Mucosa of gallbladder (tissue), 1 donor: ENCODE results near the gene CARD14. TPM values are rescaled to one million over a fixed set of nuclear protein-coding genes. Genes with fewer than 3 reads are reported as not detected.
"Not testable (repeated sequence)": the region's sequence is repeated elsewhere in the genome, so short reads cannot be mapped to it uniquely, and the experiment has no call there.

Source experiments
- DNase-seq: peaks from one replicate; pipeline ENCODE4 v3.0.0-alpha.2; 2020; ENCODE audit warnings: low spot score
- total RNA-seq: library from RNA; stranded (reverse); gene quantifications from one replicate; pipeline ENCODE4 v1.2.1, GENCODE V29; 2021
- donor health status: DM: no; HTN: no; CAD: no.

CARD14 gene
- total RNA-seq, 1 donor from 2014 or later, result 0.29 TPM

DNA sequence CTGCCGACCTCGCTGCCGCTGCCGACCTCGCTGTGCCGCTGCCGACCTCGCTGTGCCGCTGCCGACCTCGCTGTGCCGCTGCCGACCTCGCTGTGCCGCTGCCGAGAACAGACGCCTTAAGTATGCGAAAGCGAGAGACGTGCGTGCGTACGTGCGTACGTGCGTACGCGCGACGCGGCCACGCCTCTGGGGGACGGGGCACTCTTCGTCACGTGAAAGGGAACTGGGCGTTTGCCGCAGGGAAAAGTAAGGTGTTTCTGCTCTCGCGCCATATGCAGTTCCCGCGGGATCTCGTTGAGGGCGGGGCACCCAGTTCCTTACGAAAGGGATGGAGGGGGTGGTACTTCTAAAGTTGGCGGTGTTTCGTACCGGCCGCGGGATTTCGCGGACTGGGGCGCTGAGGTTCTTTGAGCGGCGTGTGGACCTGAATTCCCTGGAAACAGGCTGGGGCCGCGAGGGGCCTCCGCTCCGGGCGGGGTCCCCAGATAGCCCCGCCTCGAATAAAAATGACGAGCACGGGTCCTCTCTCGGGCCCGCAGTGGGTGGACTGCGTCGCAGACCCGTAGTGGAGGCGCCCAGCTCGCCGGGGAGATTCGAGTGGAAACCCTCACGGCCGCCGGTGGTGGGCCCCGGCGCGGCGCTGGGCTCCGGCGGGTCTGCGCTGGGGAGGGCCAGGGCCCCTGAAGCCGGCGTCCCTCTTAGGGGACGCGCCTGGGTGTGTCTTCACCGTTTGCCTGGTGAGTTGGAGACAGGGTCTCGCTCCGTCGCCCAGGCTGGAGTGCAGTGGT, 22.6 kb upstream of the CARD14 start, which contains the start of gene EIF4A3:
Gene EIF4A3, minus strand, starts transcription at position 94 of the 788 bp plus-strand sequence. CDS start 167 bp downstream, outside the sequence.
- DNase-seq, result peak; percentile 99

DNA sequence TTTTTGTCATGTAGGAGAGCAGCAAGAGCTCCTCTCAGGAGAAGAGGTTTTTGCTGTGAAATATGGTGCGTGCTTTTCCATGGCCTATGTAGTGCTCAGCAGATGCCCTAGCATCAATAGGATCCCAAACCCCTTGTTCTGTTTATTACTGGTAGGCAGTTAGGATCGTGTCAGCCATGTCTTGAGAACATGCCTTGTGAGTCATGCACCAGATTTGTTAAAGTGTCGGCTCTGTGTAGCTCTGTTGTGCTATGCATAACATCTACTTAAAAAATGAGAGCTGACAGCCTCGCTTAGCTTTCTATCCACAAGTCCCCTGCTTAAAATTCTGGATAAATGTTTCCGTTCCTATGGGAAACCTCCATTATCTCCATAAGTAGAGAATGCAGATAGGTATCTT, 18.5 kb upstream of the CARD14 start:
- no peak for DNase-seq

DNA sequence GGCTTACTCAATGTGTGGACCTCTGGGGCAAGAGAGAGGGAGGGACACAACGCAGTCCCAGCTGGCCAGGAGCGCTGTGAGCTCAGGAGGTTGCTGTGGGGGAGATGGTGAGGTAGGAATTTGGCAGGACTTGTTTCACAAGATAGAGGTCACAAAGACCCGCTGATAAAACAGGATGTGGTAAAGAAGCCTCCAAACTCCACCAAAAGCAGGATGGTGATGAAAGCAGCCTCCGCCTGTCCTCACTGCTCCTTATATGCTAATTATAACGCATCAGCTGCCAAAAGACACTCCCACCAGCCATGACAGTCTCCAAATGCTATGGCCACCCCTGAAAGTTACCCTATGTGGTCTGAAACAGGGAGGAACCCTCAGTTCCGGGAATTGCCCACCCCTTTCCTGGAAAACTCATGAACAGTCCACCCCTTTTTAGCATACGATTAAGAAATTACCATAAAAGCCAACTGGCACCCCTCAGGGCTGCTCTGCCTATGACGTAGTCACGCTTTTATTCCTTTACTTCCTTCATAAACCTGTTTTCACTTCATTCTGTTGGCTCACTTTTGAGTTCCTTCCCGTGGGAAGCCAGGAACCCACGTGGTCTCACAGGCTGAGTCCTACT, 17.6 kb upstream of the CARD14 start:
- DNase-seq, result no peak

DNA sequence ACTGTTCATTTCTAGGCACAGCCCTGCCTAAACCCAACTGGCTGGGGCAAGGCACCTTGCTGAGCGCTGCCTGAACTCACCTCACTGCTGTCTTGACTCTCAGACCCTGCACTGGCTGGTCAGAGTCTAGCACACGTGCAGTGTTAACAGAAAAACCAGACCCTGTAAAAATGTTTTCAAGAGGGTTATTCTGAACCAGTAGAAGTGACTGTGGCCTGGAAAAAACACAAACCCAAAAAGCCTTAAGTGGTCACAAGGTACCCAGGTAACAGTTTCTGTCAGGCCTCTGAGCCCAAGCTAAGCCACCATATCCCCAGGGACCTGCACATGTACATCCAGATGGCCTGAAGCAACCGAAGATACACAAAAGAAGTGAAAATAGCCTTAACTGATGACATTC, 16.8 kb upstream of the CARD14 start:
- no peak for DNase-seq

DNA sequence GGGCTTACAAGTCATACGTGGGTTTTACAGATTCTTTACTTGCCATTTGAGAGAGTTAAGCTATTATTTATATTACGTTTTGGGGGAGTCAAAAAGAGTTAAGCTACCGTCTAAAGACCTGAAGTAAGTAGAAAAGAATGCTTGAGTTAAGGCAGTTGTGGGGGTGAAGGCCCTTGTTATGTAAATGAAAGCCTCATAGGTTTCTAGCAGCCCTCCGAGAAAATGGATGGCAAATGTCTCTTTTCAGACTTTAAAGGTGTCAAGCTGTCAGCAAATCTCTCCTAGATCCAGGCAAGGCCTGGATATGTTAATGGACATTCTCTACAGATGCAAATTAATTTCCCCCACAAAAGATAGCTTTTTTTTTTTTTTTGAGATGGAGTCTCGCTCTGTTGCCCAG, 15.7 kb upstream of the CARD14 start:
- DNase-seq, result no peak

DNA sequence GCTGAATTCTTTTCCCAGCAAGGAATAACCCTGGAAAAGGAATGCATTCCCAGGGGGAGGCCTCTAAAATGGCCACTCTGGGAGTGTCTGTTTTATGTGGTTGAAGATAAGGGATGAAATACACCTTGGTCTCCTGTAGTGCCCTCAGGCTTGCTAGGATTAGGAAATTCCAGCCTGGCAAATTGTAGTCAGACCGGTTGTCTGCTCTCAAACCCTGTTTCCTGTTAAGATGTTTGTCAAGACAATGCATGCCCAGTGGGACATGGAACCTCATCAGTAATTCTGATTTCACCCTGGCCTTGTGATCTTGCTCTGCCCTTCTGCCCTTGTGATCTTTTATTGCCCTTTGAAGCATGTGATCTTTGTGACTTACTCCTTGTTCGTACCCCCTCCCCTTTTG, 14.2 kb upstream of the CARD14 start:
- not testable (repeated sequence) for DNase-seq

DNA sequence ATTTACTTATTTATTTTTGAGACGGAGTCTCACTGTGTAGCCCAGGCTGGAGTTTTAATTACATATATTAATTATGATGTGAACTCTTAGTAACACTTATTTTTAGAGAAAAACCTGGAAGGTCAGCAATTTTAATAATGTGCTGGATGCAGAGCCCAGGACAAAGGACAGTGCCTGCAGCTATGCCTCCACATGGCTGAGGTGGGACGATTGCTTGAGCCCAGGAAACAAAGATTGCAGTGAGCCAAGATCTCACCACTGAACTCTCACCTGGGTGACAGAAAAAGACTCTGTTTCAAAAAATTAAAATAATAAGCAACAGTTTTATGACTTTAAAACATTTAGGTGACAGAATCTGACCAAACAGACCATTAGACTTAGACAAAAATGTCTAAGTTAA, 11.0 kb upstream of the CARD14 start:
- DNase-seq, result no peak

DNA sequence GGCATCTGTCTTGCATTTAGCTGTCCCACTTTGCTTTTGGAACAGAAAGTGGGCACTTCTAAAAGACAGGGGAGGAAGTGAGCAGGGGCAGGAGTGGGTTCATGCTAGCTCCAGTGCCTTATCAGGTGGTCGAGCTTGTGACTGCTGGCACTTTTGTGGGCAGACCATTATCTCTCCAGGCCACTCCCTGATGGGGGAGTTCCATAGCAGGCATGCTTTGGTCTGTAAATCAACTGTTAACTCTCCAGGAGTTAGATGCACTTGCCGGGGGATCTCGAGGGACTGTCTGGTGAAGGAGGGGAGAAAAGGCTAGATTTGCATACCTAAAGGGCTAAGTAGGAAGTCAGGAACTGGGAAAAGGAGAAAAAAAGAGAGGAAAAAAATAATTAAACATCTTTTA, 9.3 kb upstream of the CARD14 start:
- no peak for DNase-seq

DNA sequence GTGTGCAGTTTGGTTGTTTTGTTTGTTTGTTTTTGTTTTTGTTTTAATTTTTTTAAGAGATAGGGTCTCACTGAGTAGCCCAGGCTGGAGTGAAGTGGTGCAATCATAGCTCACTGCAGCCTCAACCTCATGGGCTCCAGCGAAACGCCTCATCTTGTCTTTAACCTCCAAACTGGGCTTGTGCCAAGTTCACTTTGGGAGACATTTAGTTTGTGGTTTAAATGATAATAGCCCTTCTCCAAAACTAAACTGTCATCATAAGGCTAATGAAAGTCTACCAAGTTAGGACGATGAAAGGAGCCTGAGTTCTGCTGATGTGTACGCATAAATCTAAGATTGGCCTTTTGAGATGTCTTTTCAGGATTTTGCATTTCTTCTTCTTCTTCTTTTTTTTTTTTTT, 6.5 kb upstream of the CARD14 start:
- no peak for DNase-seq

DNA sequence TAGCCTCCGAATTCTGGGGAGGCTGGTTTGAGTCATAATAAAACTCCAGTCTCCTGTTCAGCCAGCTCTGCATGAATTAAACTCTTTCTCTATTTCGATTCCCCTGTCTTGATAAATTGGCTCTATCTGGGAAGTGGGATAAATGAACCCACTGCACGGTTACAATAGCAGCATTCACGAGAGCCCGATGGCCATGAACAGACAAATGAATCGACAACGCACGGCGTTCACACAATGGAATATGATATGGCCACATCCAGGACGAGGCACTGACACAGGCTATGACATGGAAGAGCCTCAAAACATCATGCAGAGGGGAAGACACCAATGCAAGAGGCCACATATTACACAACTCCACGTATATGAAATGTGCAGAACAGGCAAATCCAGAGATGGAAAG, 5.6 kb upstream of the CARD14 start:
- no peak for DNase-seq

DNA sequence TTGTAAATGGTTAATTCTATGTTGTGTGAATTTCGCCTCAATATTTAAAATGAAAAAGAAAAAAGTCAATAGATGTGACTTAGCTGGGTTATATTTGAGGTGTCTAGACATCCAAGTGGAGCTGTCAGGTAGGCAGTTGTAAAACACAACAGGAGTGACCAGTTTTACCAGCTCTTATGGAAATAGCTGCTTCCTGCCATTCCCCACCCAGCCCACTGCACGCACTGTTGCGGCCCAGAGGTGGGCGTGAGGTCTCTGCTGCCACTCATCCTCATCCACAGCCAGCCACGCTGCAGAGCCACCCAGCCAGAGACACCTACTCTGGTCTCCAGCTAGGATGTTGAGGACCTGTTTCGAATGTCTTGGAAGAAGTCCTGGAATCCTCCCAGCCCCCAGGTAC, 3.4 kb upstream of the CARD14 start:
- DNase-seq, result no peak

DNA sequence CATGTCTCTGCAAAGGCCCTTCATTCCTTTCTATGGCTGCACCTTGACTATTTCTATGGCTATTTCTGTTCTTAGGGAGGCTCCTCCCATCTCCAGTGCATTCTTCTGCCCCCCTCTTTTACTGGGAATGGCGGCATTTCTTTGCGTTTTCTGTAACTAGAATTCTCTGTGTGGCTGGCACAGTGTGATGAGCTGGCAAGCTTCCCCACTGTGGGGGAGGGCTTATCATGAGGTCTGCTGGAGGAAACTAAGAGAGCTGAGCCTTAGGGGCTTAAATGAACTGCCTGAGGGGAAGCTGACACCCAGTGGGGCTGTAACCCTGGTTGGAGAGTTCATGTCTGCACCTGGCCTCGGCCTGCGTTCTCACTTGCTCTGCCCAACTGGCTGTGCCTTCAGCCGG, 1.5 kb upstream of the CARD14 start:
- DNase-seq, result no peak

DNA sequence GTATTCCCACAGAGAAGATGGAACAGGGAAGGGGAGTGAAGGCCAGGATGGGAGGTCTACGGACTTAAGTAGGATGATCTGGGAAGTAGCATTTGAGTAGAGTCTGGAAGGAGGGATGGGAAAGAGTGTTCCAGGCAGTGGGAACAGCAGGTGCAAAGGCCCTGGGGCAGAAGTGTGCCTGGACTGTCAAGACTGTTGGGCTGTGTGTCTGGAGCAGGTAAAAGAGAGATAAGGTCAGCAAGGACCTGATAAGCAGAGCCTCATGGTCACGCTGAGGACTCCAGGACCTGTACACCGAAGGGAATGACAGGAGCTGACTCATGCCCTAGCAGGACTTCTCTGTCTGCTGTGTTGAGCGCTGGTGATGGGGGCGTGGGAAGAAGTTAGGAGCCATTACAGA, 723 bp upstream of the CARD14 start:
- DNase-seq, result no peak

DNA sequence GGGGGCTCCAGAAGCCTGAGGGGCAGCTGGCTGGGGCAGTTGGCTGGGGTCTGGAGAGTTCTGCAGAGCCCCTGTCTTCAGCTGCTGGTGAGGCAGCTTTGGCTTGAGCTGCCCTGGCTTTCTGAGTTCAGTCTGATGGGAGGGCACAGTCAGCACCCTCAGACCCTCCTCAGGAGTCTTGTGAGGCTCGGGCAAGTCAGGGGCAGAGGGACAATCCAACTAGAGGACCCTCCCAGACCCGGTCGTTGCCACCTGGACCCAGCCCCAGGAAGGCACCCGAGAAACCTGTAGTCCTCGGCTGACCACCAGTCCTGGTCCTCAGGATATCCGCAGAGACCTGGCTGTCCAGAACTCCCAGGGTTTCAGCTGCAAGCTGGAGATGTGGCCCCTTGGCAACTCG, 1.9 kb downstream of the CARD14 start:
- DNase-seq, result no peak

DNA sequence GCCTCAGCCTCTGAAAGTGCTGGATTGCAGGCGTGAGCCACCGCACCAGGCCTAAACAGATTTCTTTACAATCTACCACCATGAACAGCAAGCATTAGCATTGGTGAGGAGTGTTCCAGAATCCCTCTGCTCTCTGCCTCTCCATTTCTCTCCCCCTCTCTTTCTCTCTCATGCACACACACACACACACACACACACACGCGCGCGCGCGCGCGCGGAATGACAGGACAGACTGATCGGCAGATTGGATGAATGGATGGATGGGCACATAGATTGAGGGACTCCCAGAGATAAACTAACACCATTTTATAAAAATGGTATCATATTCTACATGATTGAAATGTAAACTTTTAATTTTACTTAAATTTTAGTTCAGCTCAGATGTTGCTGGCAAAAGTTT, 3.3 kb downstream of the CARD14 start:
- no peak for DNase-seq

DNA sequence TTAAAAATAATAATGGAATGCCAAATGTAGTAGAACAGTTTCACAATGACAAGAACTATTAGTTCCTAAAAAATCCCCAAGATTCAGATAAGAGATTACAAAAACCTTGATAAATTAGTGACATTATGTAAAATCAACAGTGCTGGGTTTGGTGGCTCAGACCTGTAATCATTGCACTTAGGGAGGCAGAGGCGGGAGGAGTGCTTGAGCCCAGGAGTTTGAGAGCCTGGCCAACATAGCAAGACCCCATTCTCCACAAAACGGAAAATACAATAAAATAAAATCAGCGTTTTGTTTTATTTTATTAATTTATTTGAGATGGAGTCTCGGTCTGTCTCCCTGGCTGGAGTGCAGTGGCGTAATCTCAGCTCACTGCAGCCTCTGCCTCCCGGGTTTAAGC, 4.1 kb downstream of the CARD14 start:
- DNase-seq, result no peak

DNA sequence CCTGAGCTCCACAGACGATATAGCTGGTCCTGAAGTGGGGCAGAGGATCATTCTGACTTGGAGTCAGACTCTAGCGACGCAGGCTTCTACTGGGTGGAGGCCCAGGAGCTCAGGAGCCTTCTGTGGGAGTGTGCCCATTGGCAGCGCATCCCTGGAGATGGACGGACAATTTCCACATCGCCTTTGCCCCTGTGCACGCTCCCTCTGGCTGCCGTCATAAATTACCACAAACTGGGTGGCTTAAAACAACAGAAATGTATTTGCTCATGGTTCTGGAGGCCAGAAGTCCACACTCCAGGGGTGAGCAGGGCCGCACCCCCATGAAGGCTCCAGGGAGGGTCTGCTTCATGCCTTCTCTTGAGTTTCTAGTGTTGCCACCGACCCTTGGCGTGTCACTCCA, 6.9 kb downstream of the CARD14 start:
- DNase-seq, result no peak

DNA sequence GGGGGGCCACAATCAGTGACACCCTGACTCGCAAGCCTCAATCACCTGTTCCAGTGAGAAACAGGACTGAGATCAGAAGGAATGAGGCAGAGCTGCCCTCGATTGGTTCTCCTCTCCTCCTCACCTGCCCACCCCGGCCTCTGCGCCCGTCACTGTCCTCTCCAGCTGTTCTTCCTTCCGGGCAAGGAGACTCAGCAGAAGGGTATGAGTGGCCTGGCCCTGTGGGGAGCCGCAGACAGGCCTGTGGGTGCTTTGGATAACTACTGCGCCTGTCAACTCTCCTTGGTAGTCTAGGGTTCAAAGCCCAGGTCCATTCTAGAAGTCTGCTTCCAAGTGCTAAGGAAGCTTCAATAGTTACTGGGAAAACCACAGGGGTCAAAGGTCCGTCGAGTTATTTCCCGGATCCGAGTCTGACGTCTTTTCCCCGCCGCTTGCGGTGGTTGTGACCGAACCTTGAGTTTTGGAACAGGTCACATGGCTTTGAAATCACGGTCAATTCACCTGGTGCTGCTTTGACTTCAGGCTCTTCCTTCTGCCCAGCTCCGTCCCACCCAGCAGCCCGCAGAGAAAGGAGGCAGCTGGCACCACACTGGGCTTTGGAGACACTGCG, 8.3 kb downstream of the CARD14 start:
- no peak for DNase-seq

DNA sequence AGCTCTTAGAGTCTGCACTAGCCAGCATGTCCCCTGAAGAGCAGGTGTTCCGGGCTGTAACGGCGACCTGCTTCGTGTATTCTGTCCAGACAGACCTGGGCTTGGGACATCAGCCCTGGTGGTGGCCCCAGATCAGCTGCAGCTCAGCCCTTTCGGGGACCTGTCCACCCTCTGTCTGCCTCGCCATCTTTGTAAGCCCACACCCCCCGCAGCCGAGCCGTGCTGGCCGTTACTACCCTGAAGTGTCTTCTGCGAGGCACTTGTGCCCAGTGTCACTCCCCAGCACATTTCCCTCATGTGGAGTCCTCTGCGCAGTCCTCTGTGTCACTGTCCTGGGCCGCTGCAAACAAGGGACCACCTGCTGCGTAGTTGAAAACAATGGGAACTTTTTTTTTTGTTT, 10.4 kb downstream of the CARD14 start:
- DNase-seq, result no peak

DNA sequence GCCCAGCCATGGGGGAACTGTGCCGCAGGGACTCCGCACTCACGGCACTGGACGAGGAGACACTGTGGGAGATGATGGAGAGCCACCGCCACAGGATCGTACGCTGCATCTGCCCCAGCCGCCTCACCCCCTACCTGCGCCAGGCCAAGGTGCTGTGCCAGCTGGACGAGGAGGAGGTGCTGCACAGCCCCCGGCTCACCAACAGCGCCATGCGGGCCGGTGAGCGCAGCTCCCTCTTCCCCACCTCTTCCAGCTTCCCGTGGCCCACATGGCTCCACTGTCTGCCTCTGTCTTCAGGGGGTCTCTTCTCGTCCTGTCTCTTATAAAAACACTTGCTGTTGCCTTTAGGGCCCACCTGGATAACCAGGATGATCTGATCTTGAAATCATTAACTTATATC, 11.6 kb downstream of the CARD14 start:
- DNase-seq, result no peak

DNA sequence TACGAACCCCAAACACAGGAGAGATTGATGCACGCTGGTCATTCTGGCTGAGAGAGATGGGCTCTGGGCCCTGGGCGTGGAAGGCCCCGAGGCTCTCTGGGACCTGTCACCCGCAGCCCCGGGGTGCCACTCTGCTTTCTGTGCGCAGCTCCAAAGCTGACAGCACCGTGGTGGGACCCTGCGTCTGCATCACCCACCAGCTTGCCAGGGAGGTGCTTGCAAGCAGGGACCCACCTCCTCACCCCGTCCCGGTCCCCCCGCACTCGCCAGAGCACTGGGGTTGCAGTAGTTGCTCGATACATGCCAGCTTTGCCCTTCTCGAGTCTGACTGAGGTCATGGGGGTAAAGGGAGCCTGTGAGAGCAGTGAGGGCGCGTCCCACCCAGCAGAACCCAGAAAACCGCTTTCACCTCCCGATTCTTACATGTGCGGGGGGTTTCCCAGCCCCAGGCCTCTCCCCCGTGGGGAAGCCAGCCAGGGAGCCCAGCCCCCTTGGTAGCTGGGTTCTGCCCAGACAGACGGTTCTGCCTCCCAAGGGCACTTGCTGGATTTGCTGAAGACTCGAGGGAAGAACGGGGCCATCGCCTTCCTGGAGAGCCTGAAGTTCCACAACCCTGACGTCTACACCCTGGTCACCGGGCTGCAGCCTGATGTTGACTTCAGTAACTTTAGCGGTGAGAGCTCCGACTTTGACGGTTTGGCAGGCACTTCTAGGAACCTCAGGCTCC, 12.5 kb downstream of the CARD14 start:
- DNase-seq, result no peak

DNA sequence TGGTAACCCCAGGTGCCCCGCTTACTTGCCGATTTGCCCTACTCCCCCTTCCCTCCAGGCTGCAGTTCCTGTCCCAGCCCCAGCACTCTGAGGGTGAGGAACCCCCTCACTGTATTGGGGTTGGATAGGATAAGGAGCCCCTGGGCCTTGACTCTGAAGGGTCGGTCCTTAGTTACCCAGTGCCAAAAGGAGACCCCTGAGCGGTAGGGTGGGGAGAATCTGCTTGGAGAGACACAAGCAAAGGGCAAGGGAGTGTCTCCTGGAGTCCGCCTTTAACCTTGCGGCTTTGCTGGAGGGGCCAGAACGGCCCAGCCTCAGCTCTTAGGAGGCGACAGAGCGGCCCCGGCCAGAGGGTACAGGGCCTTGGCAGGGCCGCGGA, 13.0 kb downstream of the CARD14 start:
- no peak for DNase-seq
